Activated naive CD4-positive, alpha-beta T cell treated with anti-CD3 and anti-CD28 coated beads, Interleukin-2, amount 10 ng/mL, durations not matched to agents 7 days and 5 days (primary cell): ENCODE measurements around the gene KANK3.

Source experiments
- CTCF ChIA-PET: fragments of 350-600 bp; sonication (Branson Sonifier 250); formaldehyde crosslinking; loops from one replicate; lab custom pipeline; 2021; ENCODE audit warnings: antibody characterized with exemption; lab: Charles Lee
- DNase-seq: peaks from one replicate; pipeline ENCODE4 v3.0.0-alpha.2; 2020
- H3K27ac Mint-ChIP-seq: one replicate; pipeline ENCODE4 v1.8.0; 2021; ENCODE audit warnings: mild to moderate bottlenecking, moderate library complexity, mixed read lengths
- H3K27me3 Mint-ChIP-seq: one replicate; pipeline ENCODE4 v1.8.0; 2021; ENCODE audit warnings: mild to moderate bottlenecking, mixed read lengths
- H3K36me3 Mint-ChIP-seq: one replicate; pipeline ENCODE4 v1.8.0; 2021; ENCODE audit warnings: mixed read lengths
- H3K4me1 Mint-ChIP-seq: one replicate; pipeline ENCODE4 v1.8.0; 2021; ENCODE audit warnings: mixed read lengths
- H3K4me3 Mint-ChIP-seq: one replicate; pipeline ENCODE4 v1.8.0; 2021; ENCODE audit warnings: mild to moderate bottlenecking, moderate library complexity, mixed read lengths
- H3K9me3 Mint-ChIP-seq: one replicate; pipeline ENCODE4 v1.8.0; 2021; ENCODE audit warnings: mixed read lengths

Gene KANK3

DNA sequence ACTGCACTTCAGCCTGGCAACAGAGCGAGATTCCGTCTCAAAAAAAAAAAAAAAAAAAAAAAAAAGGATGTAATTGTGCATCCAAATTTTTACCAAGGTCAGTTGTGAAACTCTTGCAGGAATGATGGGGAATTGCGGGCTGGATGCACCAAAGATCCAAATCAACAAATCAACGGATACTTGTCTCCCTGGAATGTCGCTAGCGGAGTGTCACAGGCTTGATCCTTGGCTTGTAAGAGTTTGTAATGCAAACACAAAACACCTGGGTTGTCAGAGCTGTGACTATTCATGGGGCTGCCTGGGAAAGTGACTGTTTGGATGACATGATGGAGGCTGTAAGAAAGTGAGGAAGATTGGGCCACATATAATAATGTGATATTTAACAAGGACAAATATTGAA, 4.2 kb downstream of the KANK3 start:
- peaks cover 3% of the 10 kb centered on the region for H3K36me3 Mint-ChIP-seq
- H3K27me3 Mint-ChIP-seq = peaks cover 94% of the 10 kb centered on the region
- H3K9me3 Mint-ChIP-seq = no peaks in the 10 kb centered on the region
- peaks cover 22% of the 10 kb centered on the region for H3K4me1 Mint-ChIP-seq
- CTCF ChIA-PET = interaction anchor here (1.3 kb wide), 1 partner anchor 9 kb away, joined by 4 read pairs; no protein-coding TSS in a partner anchor
- no peak overlapping the region for H3K4me3 Mint-ChIP-seq
- no peak overlapping the region for H3K27ac Mint-ChIP-seq
- no peak for DNase-seq

GRCh38 chr19:8337728-8338127, 5.3 kb downstream of the KANK3 start:
- no peaks in the 10 kb centered on the region for H3K9me3 Mint-ChIP-seq
- peaks cover 93% of the 10 kb centered on the region for H3K27me3 Mint-ChIP-seq
- no peak overlapping the region for H3K4me3 Mint-ChIP-seq
- peaks cover 16% of the 10 kb centered on the region for H3K4me1 Mint-ChIP-seq
- DNase-seq = no peak
- H3K36me3 Mint-ChIP-seq = peaks cover 3% of the 10 kb centered on the region
- no peak overlapping the region for H3K27ac Mint-ChIP-seq
- CTCF ChIA-PET = no interaction called here

- Mint-ChIP-seq H3K4me3 (no peak overlapping the region), H3K27ac (no peak overlapping the region), H3K9me3 (no peaks in the 10 kb centered on the region), H3K27me3 (peaks cover 87% of the 10 kb centered on the region), H3K4me1 (peaks cover 10% of the 10 kb centered on the region), H3K36me3 (peaks cover 3% of the 10 kb centered on the region)
- CTCF ChIA-PET = no interaction called here
- DNase-seq = no peak
These were observed 6.4 kb downstream of the KANK3 start for GRCh38 chr19:8336660-8337059.

DNA sequence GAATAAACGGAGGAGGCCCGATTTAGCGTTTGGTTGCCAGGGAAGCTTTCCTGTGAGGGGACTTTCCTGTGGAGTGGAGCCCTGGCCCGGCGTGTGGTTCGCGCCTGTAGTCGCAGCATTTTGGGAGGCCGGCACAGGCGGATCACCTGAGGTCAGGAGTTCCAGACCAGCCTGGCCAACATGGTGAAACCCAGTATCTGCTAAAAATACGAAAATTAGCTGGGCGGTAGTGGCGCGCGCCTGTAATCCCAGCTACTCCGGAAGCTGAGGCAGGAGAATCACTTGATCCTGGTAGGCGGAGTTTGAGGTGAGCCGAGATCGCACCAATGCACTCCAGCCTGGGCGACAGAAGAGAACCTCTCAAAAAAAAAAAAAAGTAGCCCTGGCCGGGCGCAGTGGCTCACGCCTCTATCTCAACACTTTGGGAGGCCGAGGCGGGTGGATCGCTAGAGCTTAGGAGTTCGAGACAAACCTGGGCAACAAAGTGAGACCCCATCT, 6.9 kb downstream of the KANK3 start:
- CTCF ChIA-PET = interaction anchor here (1.1 kb wide), 2 partner anchors 18 to 27 kb away, joined by 3 to 4 read pairs; no protein-coding TSS in a partner anchor
- peak overlapping the region; percentile 66 for H3K4me3 Mint-ChIP-seq
- DNase-seq = no peak
- no peaks in the 10 kb centered on the region for H3K9me3 Mint-ChIP-seq
- H3K4me1 Mint-ChIP-seq = peaks cover 8% of the 10 kb centered on the region
- H3K27me3 Mint-ChIP-seq = peaks cover 90% of the 10 kb centered on the region
- H3K27ac Mint-ChIP-seq = no peak overlapping the region
- H3K36me3 Mint-ChIP-seq = peaks cover 3% of the 10 kb centered on the region

GRCh38 chr19:8335343-8336071, 7.6 kb downstream of the KANK3 start:
- peaks cover 90% of the 10 kb centered on the region for H3K27me3 Mint-ChIP-seq
- peaks cover 3% of the 10 kb centered on the region for H3K36me3 Mint-ChIP-seq
- peak overlapping the region; percentile 66 for H3K4me3 Mint-ChIP-seq
- H3K27ac Mint-ChIP-seq = no peak overlapping the region
- no peaks in the 10 kb centered on the region for H3K9me3 Mint-ChIP-seq
- CTCF ChIA-PET = interaction anchor here (1.1 to 1.4 kb wide), 3 partner anchors 19 to 27 kb away, joined by 3 to 4 read pairs (median 3); no protein-coding TSS in a partner anchor
- H3K4me1 Mint-ChIP-seq = peaks cover 4% of the 10 kb centered on the region
- DNase-seq = peak; percentile 56

GRCh38 chr19:8334458-8335342, 8.4 kb downstream of the KANK3 start:
- CTCF ChIA-PET = interaction anchor here (1.1 to 1.4 kb wide), 4 partner anchors 13 to 28 kb away, joined by 3 to 4 read pairs (median 4); no protein-coding TSS in a partner anchor
- peak; percentile 58 for DNase-seq
- Mint-ChIP-seq H3K36me3 (peaks cover 3% of the 10 kb centered on the region), H3K27ac (no peak overlapping the region), H3K4me1 (peaks cover 4% of the 10 kb centered on the region), H3K27me3 (peaks cover 89% of the 10 kb centered on the region), H3K4me3 (no peak overlapping the region), H3K9me3 (no peaks in the 10 kb centered on the region)

DNA sequence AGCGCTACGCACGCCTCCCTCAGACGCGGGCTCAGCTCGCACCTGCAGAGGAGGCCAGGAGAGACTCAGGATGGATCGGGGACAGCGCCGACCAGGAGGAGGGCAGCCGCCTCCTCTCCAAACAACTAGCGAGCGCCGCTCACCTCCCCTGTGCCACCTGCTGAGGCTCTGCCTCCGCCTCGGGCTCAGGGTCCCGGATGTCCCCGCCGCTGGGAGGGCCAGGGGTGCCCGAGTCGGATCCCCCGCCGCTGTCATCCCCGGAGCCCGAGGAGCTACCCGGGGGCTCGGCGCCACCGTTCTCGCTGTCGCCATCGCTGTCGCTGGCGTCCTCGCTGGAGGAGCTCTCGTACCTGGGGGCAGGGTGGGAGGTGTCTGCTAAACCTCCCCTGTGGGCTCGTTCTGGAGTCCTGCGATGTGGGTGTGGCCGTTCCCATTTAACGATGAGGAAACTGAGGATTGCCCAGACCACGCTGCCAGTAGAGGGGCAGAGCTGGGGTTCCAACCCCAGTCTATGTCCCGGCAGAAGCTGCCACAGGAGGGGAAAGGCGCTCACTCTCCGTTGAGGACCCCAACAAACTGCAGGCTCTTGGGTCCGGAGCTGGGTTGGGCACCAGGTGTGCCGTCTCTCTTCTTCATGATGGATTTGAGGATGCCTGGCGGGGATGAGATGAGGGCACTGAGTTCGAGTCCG, 9.2 kb downstream of the KANK3 start:
- no peak for DNase-seq
- no peaks in the 10 kb centered on the region for H3K9me3 Mint-ChIP-seq
- peaks cover 4% of the 10 kb centered on the region for H3K4me1 Mint-ChIP-seq
- peaks cover 3% of the 10 kb centered on the region for H3K36me3 Mint-ChIP-seq
- no peak overlapping the region for H3K4me3 Mint-ChIP-seq
- H3K27ac Mint-ChIP-seq = no peak overlapping the region
- peaks cover 82% of the 10 kb centered on the region for H3K27me3 Mint-ChIP-seq
- CTCF ChIA-PET = interaction anchor here (1.2 to 1.4 kb wide), 2 partner anchors 14 to 22 kb away, joined by 3 to 4 read pairs; no protein-coding TSS in a partner anchor

DNA sequence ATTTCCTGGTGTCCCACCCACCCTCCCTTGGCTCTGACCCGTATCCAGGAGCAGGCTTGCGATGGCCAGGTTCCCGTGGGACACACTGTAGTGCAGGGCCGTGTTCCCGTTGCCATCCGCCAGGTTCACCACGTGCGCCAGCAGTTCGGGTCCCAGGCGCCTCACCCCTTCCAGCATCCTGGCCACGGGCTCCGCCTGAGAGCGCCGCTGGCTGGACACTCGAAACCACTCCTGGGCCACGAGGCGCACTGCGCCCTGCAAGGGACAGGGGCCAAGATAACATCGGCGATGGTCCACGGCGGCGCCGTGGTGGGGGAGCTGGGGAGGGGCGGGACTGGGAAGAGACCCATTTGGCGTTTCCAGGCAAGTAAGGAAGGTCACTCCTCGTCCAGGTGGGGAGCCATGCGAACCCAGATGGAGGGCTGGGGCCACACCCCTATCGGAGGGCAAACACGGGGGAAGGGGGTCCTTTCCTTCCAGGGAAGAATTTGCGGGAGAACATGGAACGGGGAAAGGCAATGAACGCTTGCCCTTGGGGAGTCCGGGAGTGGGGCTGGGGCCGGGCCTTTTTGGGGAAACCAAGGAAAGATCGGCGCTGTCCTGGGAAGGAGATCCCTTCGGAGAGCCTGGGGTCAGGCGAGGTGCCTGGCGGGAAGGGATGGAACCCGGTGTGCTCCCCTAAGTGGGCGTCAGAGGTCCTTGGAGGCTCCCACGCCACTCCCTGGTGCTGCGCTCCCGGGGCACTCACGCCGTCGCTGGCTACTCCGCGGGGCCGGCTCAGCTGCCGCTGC, 9.9 kb downstream of the KANK3 start:
- CTCF ChIA-PET = interaction anchor here (1.2 kb wide), 1 partner anchor 15 kb away, joined by 4 read pairs; no protein-coding TSS in a partner anchor
- peaks cover 3% of the 10 kb centered on the region for H3K36me3 Mint-ChIP-seq
- H3K27me3 Mint-ChIP-seq = peaks cover 81% of the 10 kb centered on the region
- H3K4me3 Mint-ChIP-seq = no peak overlapping the region
- no peak for DNase-seq
- H3K4me1 Mint-ChIP-seq = peaks cover 4% of the 10 kb centered on the region
- no peak overlapping the region for H3K27ac Mint-ChIP-seq
- no peaks in the 10 kb centered on the region for H3K9me3 Mint-ChIP-seq

- Mint-ChIP-seq H3K4me1 (peaks cover 4% of the 10 kb centered on the region), H3K4me3 (no peak overlapping the region), H3K27ac (no peak overlapping the region), H3K36me3 (peaks cover 3% of the 10 kb centered on the region), H3K27me3 (peaks cover 77% of the 10 kb centered on the region), H3K9me3 (no peaks in the 10 kb centered on the region)
- CTCF ChIA-PET = interaction anchor here (0.6 kb wide), 1 partner anchor 23 kb away, joined by 3 read pairs; no protein-coding TSS in a partner anchor
- DNase-seq = no peak
These were observed 11.7 kb downstream of the KANK3 start for GRCh38 chr19:8331263-8331845.

GRCh38 chr19:8329996-8330395, 13.1 kb downstream of the KANK3 start:
- Mint-ChIP-seq H3K27ac (no peak overlapping the region), H3K36me3 (no peaks in the 10 kb centered on the region), H3K4me1 (no peaks in the 10 kb centered on the region), H3K4me3 (no peak overlapping the region), H3K9me3 (no peaks in the 10 kb centered on the region), H3K27me3 (peaks cover 64% of the 10 kb centered on the region)
- CTCF ChIA-PET = no interaction called here
- no peak for DNase-seq

- H3K36me3 Mint-ChIP-seq = peaks cover 20% of the 10 kb centered on the region
- H3K27ac Mint-ChIP-seq = no peak overlapping the region
- H3K9me3 Mint-ChIP-seq = no peaks in the 10 kb centered on the region
- H3K27me3 Mint-ChIP-seq = peaks cover 27% of the 10 kb centered on the region
- CTCF ChIA-PET = no interaction called here
- no peak for DNase-seq
- H3K4me3 Mint-ChIP-seq = no peak overlapping the region
- H3K4me1 Mint-ChIP-seq = peaks cover 24% of the 10 kb centered on the region
These were observed 17.6 kb downstream of the KANK3 start for GRCh38 chr19:8325454-8325853.

- H3K27me3 Mint-ChIP-seq = peaks cover 20% of the 10 kb centered on the region
- peaks cover 34% of the 10 kb centered on the region for H3K4me1 Mint-ChIP-seq
- H3K36me3 Mint-ChIP-seq = peaks cover 24% of the 10 kb centered on the region
- H3K9me3 Mint-ChIP-seq = no peaks in the 10 kb centered on the region
- no peak for DNase-seq
- no peak overlapping the region for H3K27ac Mint-ChIP-seq
- H3K4me3 Mint-ChIP-seq = no peak overlapping the region
- CTCF ChIA-PET = no interaction called here
These were observed 18.6 kb downstream of the KANK3 start for GRCh38 chr19:8324186-8325050.
